Keratinocyte (primary cell): ENCODE results near the gene FEN1. TPM values are rescaled to one million over a fixed set of nuclear protein-coding genes. Genes with fewer than 3 reads are reported as not detected.

Experiments
- DNase-seq: peaks from one replicate; pipeline ENCODE4 v3.0.0-alpha.2; 2011; ENCODE audit warnings: low read depth, missing footprints, low spot score
- FAIRE-seq: peaks from 2 replicates; lab custom pipeline; 2011; peaks lifted over from hg19 to GRCh38; lab: Jason Lieb, UNC
- H2AFZ ChIP-seq: 2 replicates; pipeline ENCODE4 v1.6.0; 2012; ENCODE audit warnings: low read length, control low read depth, inconsistent platforms; ENCODE audit not compliant: control insufficient read depth
- H3K27ac ChIP-seq: 2 replicates; pipeline ENCODE4 v1.5.1; 2011; ENCODE audit warnings: low read length; ENCODE audit not compliant: control insufficient read depth, insufficient read depth
- H3K27me3 ChIP-seq: 3 replicates; pipeline ENCODE4 v1.6.0; 2011; ENCODE audit warnings: low read length; ENCODE audit not compliant: control insufficient read depth, insufficient read depth; ENCODE audit errors: extremely low read depth
- H3K36me3 ChIP-seq, 2 experiments: 2 replicates in 1 of 2; 3 replicates in 1 of 2; pipeline ENCODE4 v1.5.1; 2011; ENCODE audit warnings: low read length in 2 of 2, mild to moderate bottlenecking in 1 of 2; ENCODE audit not compliant: control insufficient read depth in 2 of 2, insufficient read depth in 2 of 2; ENCODE audit errors: extremely low read depth in 1 of 2
- H3K4me1 ChIP-seq: 3 replicates; pipeline ENCODE4 v1.5.1; 2011; ENCODE audit warnings: low read length; ENCODE audit not compliant: control insufficient read depth, insufficient read depth; ENCODE audit errors: extremely low read depth
- H3K4me2 ChIP-seq: 3 replicates; pipeline ENCODE4 v1.6.0; 2011; ENCODE audit warnings: low read depth, low read length; ENCODE audit not compliant: control insufficient read depth, insufficient read depth; ENCODE audit errors: extremely low read depth
- H3K4me3 ChIP-seq, 3 experiments: fragments of 200-600 bp in 1 of 3; sonication (generic) in 1 of 3; 2 replicates in 2 of 3; 3 replicates in 1 of 3; pipeline ENCODE4 v1.5.1; 2011 to 2016; ENCODE audit warnings: low read length in 3 of 3, mild to moderate bottlenecking in 3 of 3, control low read depth in 2 of 3, inconsistent platforms in 1 of 3, low read depth in 1 of 3, mixed read lengths in 1 of 3, mixed run types in 1 of 3, moderate library complexity in 1 of 3; ENCODE audit not compliant: control insufficient read depth in 2 of 3, insufficient read depth in 2 of 3; ENCODE audit errors: extremely low read depth in 1 of 3
- H3K79me2 ChIP-seq: 2 replicates; pipeline ENCODE4 v1.6.0; 2012; ENCODE audit warnings: low read length; ENCODE audit not compliant: control insufficient read depth, insufficient read depth
- H3K9ac ChIP-seq: 3 replicates; pipeline ENCODE4 v1.6.0; 2011; ENCODE audit warnings: low read length; ENCODE audit not compliant: control insufficient read depth, insufficient read depth; ENCODE audit errors: extremely low read depth
- H3K9me1 ChIP-seq: 3 replicates; pipeline ENCODE4 v1.6.0; 2011; ENCODE audit warnings: low read length; ENCODE audit not compliant: control insufficient read depth, insufficient read depth; ENCODE audit errors: extremely low read depth
- H3K9me3 ChIP-seq: 2 replicates; pipeline ENCODE4 v1.5.1; 2012; ENCODE audit warnings: low read depth, low read length; ENCODE audit not compliant: control insufficient read depth
- H4K20me1 ChIP-seq: 3 replicates; pipeline ENCODE4 v1.6.0; 2011; ENCODE audit warnings: low read length; ENCODE audit not compliant: control insufficient read depth, insufficient read depth; ENCODE audit errors: extremely low read depth
- CTCF ChIP-seq, 3 experiments: IDR thresholded peaks in 1 of 3; conservative IDR thresholded peaks in 1 of 3; optimal IDR thresholded peaks in 1 of 3; 2 replicates in 2 of 3; 3 replicates in 1 of 3; pipeline versions ENCODE3 to v1.5.1; 2011; ENCODE audit warnings: low read length in 3 of 3, mild to moderate bottlenecking in 3 of 3, moderate library complexity in 2 of 3, control low read depth in 1 of 3, inconsistent platforms in 1 of 3; ENCODE audit not compliant: insufficient read depth in 2 of 3; ENCODE audit errors: extremely low read depth in 1 of 3
- EZH2 ChIP-seq: IDR thresholded peaks from one replicate; pipeline ENCODE4 v1.6.1; 2012; ENCODE audit warnings: inconsistent platforms, mild to moderate bottlenecking, low read length, moderate library complexity
- dilution Hi-C: fragments of 300-500 bp; cut with MboI; formaldehyde crosslinking; loops from one replicate; pipeline ENCODE4 v1.7.0; 2020; ENCODE audit warnings: low sequenced_read_pairs; ENCODE audit not compliant: extremely low pct_ligation_motif_present
- polyA plus RNA-seq, 5 experiments: library from polyadenylated mRNA; depleted of rRNA in 3 of 5; stranded (reverse) in 3 of 5; stranded (forward) in 1 of 5; unstranded in 1 of 5; fragments of >200 nt; gene quantifications; 1 replicate in 1 of 5; 2 replicates in 3 of 5; 3 replicates in 1 of 5; pipeline versions ENCODE4 v1.2.1 to v1.2.3, GENCODE V29; 2011 to 2012; ENCODE audit warnings: missing spikeins in 2 of 5, low read depth in 1 of 5, low replicate concordance in 1 of 5

The FEN1 gene
- polyA plus RNA-seq, 1 donor (not counting 4 experiments of a cell fraction or from before 2014, with no cell fraction given), result 26.7 TPM

- Histone ChIP-seq H2AFZ (no peak overlapping the region), H3K79me2 (no peaks in the 10 kb centered on the region), H3K9ac (no peak overlapping the region), H3K27me3 (peaks cover 7% of the 10 kb centered on the region), H3K9me1 (no peaks in the 10 kb centered on the region), H3K27ac (no peak overlapping the region), H3K36me3 (peaks cover 7 to 20% of the 10 kb centered on the region in 2 experiments), H3K4me3 (no peak overlapping the region), H4K20me1 (no peaks in the 10 kb centered on the region), H3K4me1 (peaks cover 11% of the 10 kb centered on the region), H3K9me3 (no peaks in the 10 kb centered on the region), H3K4me2 (no peak overlapping the region)
- FAIRE-seq (no peak), DNase-seq (no peak)
- TF ChIP-seq CTCF (optimal IDR thresholded peaks at IDR 0.05 in 1 of 3, IDR thresholded peaks at IDR 0.05 in 1 of 3, conservative IDR thresholded peaks at IDR 0.05 in 1 of 3; ENCODE audit: extremely low read depth in 1 of 3, insufficient read depth in 2 of 3, low read length in 3 of 3) (no peak), EZH2 (no peak)
- dilution Hi-C loops, result no loop called here
Measured at GRCh38 chr11:61782841-61783240, 9.9 kb upstream of the FEN1 start.

GRCh38 chr11:61783717-61784505, 8.8 kb upstream of the FEN1 start:
- Histone ChIP-seq H3K27me3 (no peaks in the 10 kb centered on the region), H3K4me3 (no peak overlapping the region), H3K36me3 (peaks cover 12 to 30% of the 10 kb centered on the region in 2 experiments), H3K9me1 (no peaks in the 10 kb centered on the region), H3K4me1 (peaks cover 11% of the 10 kb centered on the region), H2AFZ (no peak overlapping the region), H3K9me3 (no peaks in the 10 kb centered on the region), H3K27ac (no peak overlapping the region), H3K4me2 (no peak overlapping the region), H4K20me1 (no peaks in the 10 kb centered on the region), H3K79me2 (no peaks in the 10 kb centered on the region), H3K9ac (no peak overlapping the region)
- dilution Hi-C loops, result no loop called here
- TF ChIP-seq EZH2 (no peak), CTCF (optimal IDR thresholded peaks at IDR 0.05 in 1 of 3, IDR thresholded peaks at IDR 0.05 in 1 of 3, conservative IDR thresholded peaks at IDR 0.05 in 1 of 3; ENCODE audit: extremely low read depth in 1 of 3, insufficient read depth in 2 of 3, low read length in 3 of 3) (no peak)
- no peak for FAIRE-seq
- no peak for DNase-seq
